PC-9 (cell line): ENCODE measurements around the gene PTGR1. TPM values are rescaled to one million over a fixed set of nuclear protein-coding genes. Genes with fewer than 3 reads are reported as not detected.

Experiments used
- BruUV-seq: library from RNA; stranded (reverse); fragments of 400-500 nt; replicated peaks from 2 replicates; lab custom pipeline; 2021; lab: Mats Ljungman, UMichigan
- CTCF ChIA-PET: fragments of 300-600 bp; sonication (Branson Sonifier 250); formaldehyde crosslinking; loops from one replicate; lab custom pipeline; 2022; ENCODE audit warnings: antibody characterized with exemption; lab: Charles Lee
- POLR2A ChIA-PET: fragments of 300-600 bp; sonication (Branson Sonifier 250); formaldehyde crosslinking; loops from one replicate; lab custom pipeline; 2022; ENCODE audit warnings: antibody characterized with exemption; ENCODE audit not compliant: unreplicated experiment; lab: Charles Lee
- DNase-seq, 2 experiments: peaks; one replicate each; pipeline versions ENCODE4 v3.0.0 to v3.0.0-alpha.2; 2015 to 2022; ENCODE audit warnings: mixed read lengths in 1 of 2
- H2AFZ ChIP-seq: fragments of 200-600 bp; sonication (generic); 2 replicates; pipeline ENCODE4 v1.8.1; 2017; ENCODE audit warnings: antibody characterized with exemption
- H3F3A ChIP-seq: fragments of 200-600 bp; sonication (generic); 2 replicates; pipeline ENCODE4 v1.8.1; 2017; ENCODE audit warnings: antibody characterized with exemption, mild to moderate bottlenecking, low read depth; ENCODE audit not compliant: insufficient read depth
- H3K27ac ChIP-seq: fragments of 200-600 bp; sonication (generic); 2 replicates; pipeline ENCODE4 v1.6.1; 2016; ENCODE audit warnings: mixed run types
- H3K27me3 ChIP-seq: fragments of 200-600 bp; sonication (generic); 2 replicates; pipeline ENCODE4 v1.6.1; 2016; ENCODE audit warnings: low read depth, mixed run types; ENCODE audit not compliant: insufficient read depth
- H3K36me3 ChIP-seq: fragments of 200-600 bp; sonication (generic); 2 replicates; pipeline ENCODE4 v1.6.1; 2016; ENCODE audit warnings: low read depth, mixed run types
- H3K4me1 ChIP-seq: fragments of 200-600 bp; sonication (generic); replicated peaks from 2 replicates; pipeline ENCODE4 v1.6.1; 2016; ENCODE audit warnings: mixed run types; ENCODE audit not compliant: insufficient read depth
- H3K4me2 ChIP-seq: fragments of 200-600 bp; sonication (generic); 2 replicates; pipeline ENCODE4 v1.6.1; 2017; ENCODE audit warnings: mixed run types
- H3K4me3 ChIP-seq: fragments of 200-600 bp; sonication (generic); 2 replicates; pipeline ENCODE4 v1.6.1; 2016; ENCODE audit warnings: mixed run types
- H3K79me2 ChIP-seq: fragments of 200-600 bp; sonication (generic); 2 replicates; pipeline ENCODE4 v1.6.1; 2017; ENCODE audit warnings: low read depth, mixed run types
- H3K9me2 ChIP-seq: fragments of 200-600 bp; sonication (generic); 2 replicates; pipeline ENCODE4 v1.8.1; 2017; ENCODE audit warnings: mild to moderate bottlenecking; ENCODE audit not compliant: insufficient read depth
- H3K9me3 ChIP-seq: fragments of 200-600 bp; sonication (generic); 2 replicates; pipeline ENCODE4 v1.8.1; 2016; ENCODE audit warnings: low read depth; ENCODE audit not compliant: insufficient read depth
- H4K20me1 ChIP-seq: fragments of 200-600 bp; sonication (generic); 2 replicates; pipeline ENCODE4 v1.8.1; 2017; ENCODE audit not compliant: insufficient read depth
- CTCF ChIP-seq: fragments of 200-600 bp; sonication (generic); conservative IDR thresholded peaks from 2 replicates; pipeline ENCODE4 v1.6.1; 2017; ENCODE audit warnings: mixed run types, antibody characterized with exemption, mild to moderate bottlenecking, moderate library complexity
- EZH2 ChIP-seq: fragments of 200-600 bp; sonication (generic); IDR thresholded peaks from 2 replicates; pipeline ENCODE4 v1.8.0; 2017; ENCODE audit warnings: antibody characterized with exemption, low read depth
- intact Hi-C: fragments of 100-400 bp; cut with micrococcal nuclease; formaldehyde crosslinking; loops from one replicate; pipeline ENCODE4 v1.10.0; 2022; ENCODE audit not compliant: unreplicated experiment
- total RNA-seq: library from RNA; stranded (reverse); gene quantifications from 2 replicates; pipeline ENCODE4 v1.2.3, GENCODE V29; 2021

Gene PTGR1
- total RNA-seq, 1 experiment from 2014 or later, result 635 TPM

DNA sequence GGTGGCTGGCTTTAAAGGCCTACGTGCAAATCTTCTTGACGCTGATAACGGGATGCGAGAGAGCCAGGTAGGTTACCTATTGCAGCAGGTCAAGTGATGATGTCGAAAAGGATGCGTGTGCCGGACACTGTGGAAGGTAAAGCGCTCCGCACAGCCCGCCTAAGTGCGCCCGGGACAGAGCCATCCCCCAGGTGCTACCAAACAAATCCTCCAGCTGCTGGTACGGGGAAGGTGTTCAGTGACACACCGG lies 31.4 kb upstream of the PTGR1 start:
- no TSS peak for BruUV-seq
- H3K36me3 ChIP-seq, result 0 out of 2 replicates have a peak, but pooled peaks cover 7% of the 10 kb centered on the region
- POLR2A ChIA-PET, result interaction anchor here (0.6 to 1.1 kb wide), 9 partner anchors 15 to 1087 kb away, joined by 3 to 12 read pairs (median 4); partner anchors contain the start of genes GNG10 and INIP
- CTCF ChIA-PET, result interaction anchor here (1.1 kb wide), 1 partner anchor 444 kb away, joined by 12 read pairs; no protein-coding TSS in a partner anchor
- peaks cover 10% of the 10 kb centered on the region for H3F3A ChIP-seq
- peak overlapping the region; percentile 45 for H3K27ac ChIP-seq
- H3K9me2 ChIP-seq, result no peaks in the 10 kb centered on the region
- H3K27me3 ChIP-seq, result no peaks in the 10 kb centered on the region
- peak overlapping the region; percentile 97 for H2AFZ ChIP-seq
- intact Hi-C loops, result loop anchor here (1.0 kb wide), 2 partner anchors 32 kb away; partner anchors contain the start of gene PTGR1
- H3K9me3 ChIP-seq, result peaks cover 2% of the 10 kb centered on the region; the same call in 1 of the 2 replicates
- H3K4me2 ChIP-seq, result peak overlapping the region; percentile 98
- no peak for TF ChIP-seq CTCF
- TF ChIP-seq EZH2, result no peak
- H3K4me1 ChIP-seq, result peaks cover 23% of the 10 kb centered on the region
- peaks cover 27% of the 10 kb centered on the region for H4K20me1 ChIP-seq
- DNase-seq, result no peak
- peak overlapping the region; percentile 73 for H3K4me3 ChIP-seq
- H3K79me2 ChIP-seq, result peaks cover 46% of the 10 kb centered on the region

- Histone ChIP-seq H3K4me3 (peak overlapping the region; percentile 73), H2AFZ (peak overlapping the region; percentile 97), H3K79me2 (peaks cover 41% of the 10 kb centered on the region), H3K4me1 (peaks cover 23% of the 10 kb centered on the region), H3K36me3 (0 out of 2 replicates have a peak, but pooled peaks cover 7% of the 10 kb centered on the region), H3K27ac (peak overlapping the region; percentile 45), H3K9me2 (no peaks in the 10 kb centered on the region), H3K9me3 (peaks cover 2% of the 10 kb centered on the region; the same call in 1 of the 2 replicates), H3K4me2 (peak overlapping the region; percentile 98), H3K27me3 (no peaks in the 10 kb centered on the region), H4K20me1 (peaks cover 22% of the 10 kb centered on the region), H3F3A (peaks cover 5% of the 10 kb centered on the region)
- TSS peak; percentile 98 for BruUV-seq
- DNase-seq, result no peak
- intact Hi-C loops, result no loop called here
- ChIA-PET CTCF (interaction anchor here (1.1 kb wide), 1 partner anchor 444 kb away, joined by 12 read pairs; no protein-coding TSS in a partner anchor), POLR2A (interaction anchor here (0.7 to 1.1 kb wide), 8 partner anchors 14 to 1088 kb away, joined by 3 to 12 read pairs (median 4); partner anchors contain the start of genes GNG10 and INIP)
- TF ChIP-seq EZH2 (no peak), CTCF (no peak)
Measured at GRCh38 chr9:111630182-111630963, 30.9 kb upstream of the PTGR1 start.

DNA sequence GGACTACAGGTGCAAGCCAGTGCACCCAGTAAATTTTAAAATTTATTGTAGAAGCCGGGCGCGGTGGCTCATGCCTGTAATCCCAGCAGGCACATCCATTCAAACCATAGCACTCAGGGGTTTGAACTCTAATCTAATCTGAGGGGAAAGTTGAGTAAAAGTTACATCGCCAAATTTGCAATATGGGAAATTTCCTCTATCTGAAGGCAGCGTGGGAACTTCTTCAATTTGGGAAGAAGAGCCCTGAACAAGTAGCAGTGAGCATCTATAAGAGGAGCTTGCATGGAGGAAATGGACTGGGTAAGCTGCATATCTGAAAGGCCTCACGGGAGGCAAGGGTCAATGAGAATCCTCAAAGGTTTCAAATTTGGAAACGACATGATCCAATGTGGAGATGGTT lies 29.0 kb upstream of the PTGR1 start:
- peaks cover 15% of the 10 kb centered on the region for H4K20me1 ChIP-seq
- no peak overlapping the region for H3K4me2 ChIP-seq
- ChIA-PET POLR2A (no interaction called here), CTCF (interaction anchor here (0.7 kb wide), 1 partner anchor 38 kb away, joined by 3 read pairs; no protein-coding TSS in a partner anchor)
- DNase-seq, result no peak
- no peak overlapping the region for H2AFZ ChIP-seq
- TF ChIP-seq EZH2, result no peak
- no peak for TF ChIP-seq CTCF
- no TSS peak for BruUV-seq
- peaks cover 21% of the 10 kb centered on the region for H3K79me2 ChIP-seq
- H3K27ac ChIP-seq, result no peak overlapping the region
- no peaks in the 10 kb centered on the region for H3K27me3 ChIP-seq
- intact Hi-C loops, result no loop called here
- peaks cover 12% of the 10 kb centered on the region for H3K4me1 ChIP-seq
- H3K4me3 ChIP-seq, result no peak overlapping the region
- H3K36me3 ChIP-seq, result no peaks in the 10 kb centered on the region
- H3K9me3 ChIP-seq, result 0 out of 2 replicates have a peak, but pooled peaks cover 3% of the 10 kb centered on the region
- H3K9me2 ChIP-seq, result no peaks in the 10 kb centered on the region
- H3F3A ChIP-seq, result no peaks in the 10 kb centered on the region; the same call in none of the 2 replicates
